ENCODE results near the gene GTPBP2.

DNA sequence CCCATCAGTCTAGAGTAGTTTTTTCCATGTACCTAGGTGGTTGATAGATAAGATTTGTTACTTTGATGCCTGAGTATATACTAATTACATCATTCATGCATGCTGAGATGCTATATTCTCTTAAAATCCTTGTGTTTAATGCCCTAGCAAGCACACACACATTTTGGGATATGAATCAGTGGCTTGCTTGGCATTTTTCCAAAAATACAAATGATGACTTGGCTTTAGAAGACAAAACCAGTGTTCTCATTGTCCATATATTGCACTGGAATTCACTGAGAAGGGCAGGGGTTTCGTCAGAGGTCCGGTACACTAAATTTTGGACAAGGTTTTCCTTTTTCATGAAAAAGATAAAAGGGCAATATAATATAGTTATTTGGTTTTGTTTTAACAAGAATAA lies 24.9 kb downstream of the GTPBP2 start:
- no peak for TF ChIP-seq POLR2AphosphoS5 (IDR thresholded peaks at IDR 0.05; ENCODE audit: borderline replicate concordance, low read depth, low read length)
- TF ChIP-seq EZH2 (IDR thresholded peaks at IDR 0.05): no peak

All from SK-N-MC (cell line).